NCI-H2171 treated with DMSO at 0.1 percent for 48 hours (cell line): ENCODE data around the gene SMTNL2.
"Not testable (repeated sequence)": the region's sequence is repeated elsewhere in the genome, so short reads cannot be mapped to it uniquely, and the experiment has no call there.

ENCODE experiments used
- DNase-seq: peaks from one replicate; lab custom pipeline; 2025; lab: John Stamatoyannopoulos, UW

SMTNL2 gene

GRCh38 chr17:4585638-4585994 lies 1.3 kb downstream of the SMTNL2 start:
- DNase-seq, result no peak

- no peak for DNase-seq
Measured at GRCh38 chr17:4586043-4586442, 1.7 kb downstream of the SMTNL2 start.

DNA sequence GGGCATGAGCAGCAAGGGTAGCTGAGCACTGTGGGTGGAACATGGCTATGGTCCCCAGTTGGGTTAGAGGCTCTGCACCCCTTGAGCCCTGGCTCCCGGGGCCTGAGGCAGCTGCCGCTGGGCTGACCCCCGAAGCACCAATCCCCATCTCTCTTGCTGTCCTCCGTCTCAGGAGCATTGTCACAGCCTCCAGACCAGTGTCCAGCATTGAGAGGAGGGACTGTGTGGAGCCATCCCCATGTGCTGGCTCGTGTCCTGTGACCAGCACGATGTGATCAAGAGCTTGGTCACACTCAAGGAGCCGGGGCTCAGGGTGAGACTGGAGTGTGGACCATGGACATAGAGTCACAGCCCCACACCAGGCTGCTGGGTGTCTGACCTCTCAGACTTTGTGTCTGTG lies 2.9 kb downstream of the SMTNL2 start:
- no peak for DNase-seq

GRCh38 chr17:4587803-4588202 lies 3.5 kb downstream of the SMTNL2 start:
- DNase-seq, result no peak

DNA sequence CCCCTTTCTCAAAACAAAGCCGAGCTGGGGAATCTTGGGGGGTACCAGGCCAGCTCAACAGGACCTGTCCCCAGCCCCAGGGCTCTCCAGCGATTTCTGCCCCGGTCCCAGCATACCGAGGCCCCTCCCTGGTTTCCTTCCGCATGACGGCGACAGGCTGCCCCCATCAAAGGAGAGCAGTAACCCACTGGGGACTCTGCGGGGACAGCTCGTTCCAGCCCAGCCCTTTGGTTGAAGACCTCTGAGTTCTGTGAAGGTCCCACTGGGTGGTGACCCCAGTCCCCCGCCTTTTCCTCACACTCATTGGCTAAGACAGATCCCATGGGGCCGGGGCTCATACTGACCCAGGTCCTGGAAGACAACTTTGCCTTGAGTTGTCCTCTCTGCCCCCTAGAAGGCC lies 4.1 kb downstream of the SMTNL2 start:
- no peak for DNase-seq

- no peak for DNase-seq
Measured at GRCh38 chr17:4588898-4589625, 4.7 kb downstream of the SMTNL2 start.

DNA sequence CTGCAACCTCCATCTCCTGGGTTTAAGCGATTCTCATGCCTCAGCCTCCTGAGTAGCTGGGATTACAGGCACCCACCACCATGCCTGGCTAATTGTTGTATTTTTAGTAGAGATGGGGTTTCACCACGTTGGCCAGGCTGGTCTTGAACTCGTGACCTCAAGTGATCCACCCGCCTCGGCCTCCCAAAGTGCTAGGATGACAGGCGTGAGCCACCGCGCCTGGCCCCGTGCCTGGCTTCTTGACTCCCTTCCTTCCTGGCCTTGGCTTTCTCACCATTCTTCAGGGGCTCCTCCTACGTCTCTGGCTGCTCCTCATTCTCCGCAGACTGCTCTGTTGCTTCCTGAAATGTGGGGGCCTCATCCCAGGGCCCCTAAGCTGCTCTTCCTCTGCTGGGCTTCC lies 5.7 kb downstream of the SMTNL2 start:
- DNase-seq, result not testable (repeated sequence)

DNA sequence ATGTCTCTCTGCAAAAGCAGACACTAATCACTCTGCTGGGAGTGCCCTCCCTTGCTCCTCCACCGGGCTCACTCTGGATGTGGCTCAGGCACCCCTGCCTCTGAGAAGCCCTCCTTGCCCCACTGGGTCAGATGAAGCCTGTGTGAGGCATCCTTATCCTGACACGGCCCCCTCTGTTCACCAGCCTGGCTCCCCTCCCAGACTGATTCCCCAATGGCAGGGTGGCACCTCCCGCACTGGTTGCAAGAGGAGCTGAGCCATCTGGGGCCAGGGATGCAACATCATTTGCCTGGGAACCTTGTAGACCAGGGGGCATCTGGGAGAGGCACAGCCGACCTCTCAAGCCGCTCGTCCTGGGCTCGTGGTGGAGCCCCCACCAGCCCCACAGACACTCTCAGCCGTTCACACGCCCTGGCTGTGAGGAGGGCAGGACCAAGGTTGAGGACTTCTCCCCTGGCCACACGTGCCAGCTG lies 6.7 kb downstream of the SMTNL2 start:
- DNase-seq, result peak; percentile 33

DNA sequence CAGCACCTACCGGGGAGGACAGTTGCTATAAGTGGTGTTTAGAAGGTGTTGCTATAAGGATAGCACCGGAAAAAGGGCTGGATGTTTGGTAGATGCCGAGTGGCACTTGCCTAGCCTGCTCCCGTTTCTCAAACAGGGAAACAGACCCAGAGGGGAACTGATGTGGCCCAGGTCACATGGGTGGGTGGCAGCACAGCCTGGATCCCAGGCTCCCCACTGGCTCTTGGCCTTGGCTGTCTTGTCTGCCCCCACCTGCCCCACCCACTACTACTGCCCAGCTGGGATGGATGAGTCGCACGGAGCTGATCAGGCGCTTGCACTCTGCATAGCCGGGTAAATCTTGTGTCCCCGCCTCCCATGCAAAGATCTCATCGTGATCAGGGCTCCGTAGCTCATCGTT lies 7.2 kb downstream of the SMTNL2 start:
- DNase-seq, result no peak

DNA sequence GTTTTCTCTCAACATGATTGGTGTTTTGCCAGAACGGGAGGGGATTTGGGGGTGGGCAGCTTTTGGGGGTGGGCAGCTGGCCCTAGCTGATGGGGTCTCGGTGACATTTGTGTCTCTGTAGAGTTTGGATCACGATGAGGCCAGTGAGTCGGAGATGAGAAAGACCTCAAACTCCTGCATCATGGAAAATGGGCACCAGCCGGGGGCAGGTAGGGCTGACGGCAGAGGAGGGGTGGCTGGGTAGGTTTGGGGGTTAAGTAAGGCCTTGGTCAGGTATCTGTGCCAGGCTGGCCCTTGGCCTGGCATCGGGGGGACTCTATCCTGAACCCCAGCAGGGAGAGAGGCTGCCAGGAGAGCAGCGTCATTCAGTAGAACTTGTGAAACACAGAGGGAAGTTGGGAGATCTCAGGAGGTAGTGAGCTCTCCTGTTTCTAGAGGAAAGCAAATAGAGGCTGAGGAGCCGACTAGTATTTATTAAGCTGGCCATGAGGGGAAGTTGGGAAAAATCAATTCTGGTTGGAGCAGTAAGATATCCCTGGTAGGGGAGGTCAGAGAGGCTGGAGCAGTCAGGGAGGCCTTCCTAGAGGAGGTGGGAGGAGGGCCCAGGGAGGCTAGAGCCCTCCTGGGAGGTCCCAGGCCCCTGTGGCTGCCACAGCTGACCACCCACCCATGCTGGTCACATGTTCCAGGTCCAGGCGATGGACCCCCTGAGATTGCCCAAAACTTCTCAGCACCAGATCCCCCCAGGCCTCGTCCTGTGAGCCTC lies 8.1 kb downstream of the SMTNL2 start:
- no peak for DNase-seq

DNA sequence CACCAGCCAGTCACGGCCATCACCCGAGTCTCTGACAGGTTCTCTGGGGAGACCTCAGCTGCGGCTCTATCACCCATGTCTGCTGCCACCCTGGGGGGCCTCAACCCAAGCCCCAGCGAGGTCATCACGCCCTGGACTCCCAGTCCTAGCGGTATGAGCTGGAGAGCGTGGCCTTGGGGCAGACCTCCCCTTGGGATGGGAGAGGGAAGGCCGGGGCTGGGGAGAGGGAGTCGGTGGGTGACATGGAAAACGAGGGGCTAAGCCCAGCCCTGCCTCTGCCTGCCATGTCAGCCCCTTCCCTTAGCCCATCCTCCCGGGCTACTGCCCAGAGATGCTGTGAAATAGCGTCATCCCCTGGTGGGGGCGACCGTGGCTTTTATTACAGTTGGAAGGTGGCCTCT lies 8.7 kb downstream of the SMTNL2 start:
- DNase-seq, result no peak

- DNase-seq, result no peak
Measured at GRCh38 chr17:4594406-4594805, 10.1 kb downstream of the SMTNL2 start.

DNA sequence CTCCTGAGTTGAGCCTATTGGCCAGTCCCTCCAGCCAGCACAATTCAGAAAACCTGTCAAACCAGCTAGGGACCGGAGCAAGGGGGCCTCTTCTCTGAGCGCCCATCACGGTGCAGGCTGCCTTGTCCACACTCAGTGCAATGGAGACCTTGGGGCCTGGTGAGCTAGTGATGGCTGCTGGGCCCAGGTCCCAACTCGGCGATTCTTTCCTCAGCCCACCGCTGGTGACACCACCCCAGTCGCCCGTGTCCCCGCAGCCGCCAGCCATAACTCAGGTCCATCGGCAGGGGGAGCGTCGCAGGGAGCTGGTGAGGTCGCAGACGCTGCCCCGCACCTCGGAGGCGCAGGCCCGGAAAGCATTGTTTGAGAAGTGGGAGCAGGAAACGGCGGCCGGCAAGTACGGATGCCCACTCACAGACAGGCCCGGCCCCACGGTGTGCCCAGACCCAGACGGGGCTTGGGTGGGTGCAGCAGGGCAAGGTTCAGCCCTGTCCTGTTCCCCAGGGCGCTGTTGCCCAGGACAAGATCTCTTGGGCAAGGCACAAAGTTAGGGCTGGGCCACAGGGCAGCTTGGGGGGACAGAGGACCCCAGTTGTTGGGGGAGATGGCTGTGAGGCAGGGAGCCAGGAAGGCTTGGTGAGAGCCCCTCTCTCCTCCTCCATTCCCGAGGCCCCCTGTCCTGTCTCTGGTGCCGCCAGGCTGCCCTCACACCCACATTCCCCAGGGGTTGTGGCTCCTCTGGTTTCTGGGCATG lies 10.8 kb downstream of the SMTNL2 start:
- no peak for DNase-seq

DNA sequence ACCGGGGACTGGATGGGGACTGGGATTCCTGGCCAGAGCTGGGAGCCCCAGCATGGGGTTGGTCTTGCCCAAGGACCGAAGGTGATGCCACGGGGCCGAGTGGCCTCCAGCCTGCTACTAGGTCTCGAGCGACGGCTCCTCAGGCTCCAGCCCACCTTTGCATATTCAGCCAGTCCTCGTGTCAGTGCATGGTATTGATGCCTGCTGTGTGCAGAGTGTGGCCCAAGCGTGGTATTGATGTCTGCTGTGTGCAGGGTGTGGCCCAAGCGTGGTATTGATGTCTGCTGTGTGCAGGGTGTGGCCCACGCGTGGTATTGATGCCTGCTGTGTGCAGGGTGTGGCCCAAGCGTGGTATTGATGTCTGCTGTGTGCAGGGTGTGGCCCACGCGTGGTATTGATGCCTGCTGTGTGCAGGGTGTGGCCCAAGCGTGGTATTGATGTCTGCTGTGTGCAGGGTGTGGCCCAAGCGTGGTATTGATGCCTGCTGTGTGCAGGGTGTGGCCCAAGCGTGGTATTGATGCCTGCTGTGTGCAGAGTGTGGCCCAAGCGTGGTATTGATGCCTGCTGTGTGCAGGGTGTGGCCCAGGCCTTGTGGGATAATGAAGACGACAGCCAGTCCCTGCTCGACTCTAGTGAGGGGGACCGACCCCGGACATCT lies 11.5 kb downstream of the SMTNL2 start:
- DNase-seq, result not testable (repeated sequence)

DNA sequence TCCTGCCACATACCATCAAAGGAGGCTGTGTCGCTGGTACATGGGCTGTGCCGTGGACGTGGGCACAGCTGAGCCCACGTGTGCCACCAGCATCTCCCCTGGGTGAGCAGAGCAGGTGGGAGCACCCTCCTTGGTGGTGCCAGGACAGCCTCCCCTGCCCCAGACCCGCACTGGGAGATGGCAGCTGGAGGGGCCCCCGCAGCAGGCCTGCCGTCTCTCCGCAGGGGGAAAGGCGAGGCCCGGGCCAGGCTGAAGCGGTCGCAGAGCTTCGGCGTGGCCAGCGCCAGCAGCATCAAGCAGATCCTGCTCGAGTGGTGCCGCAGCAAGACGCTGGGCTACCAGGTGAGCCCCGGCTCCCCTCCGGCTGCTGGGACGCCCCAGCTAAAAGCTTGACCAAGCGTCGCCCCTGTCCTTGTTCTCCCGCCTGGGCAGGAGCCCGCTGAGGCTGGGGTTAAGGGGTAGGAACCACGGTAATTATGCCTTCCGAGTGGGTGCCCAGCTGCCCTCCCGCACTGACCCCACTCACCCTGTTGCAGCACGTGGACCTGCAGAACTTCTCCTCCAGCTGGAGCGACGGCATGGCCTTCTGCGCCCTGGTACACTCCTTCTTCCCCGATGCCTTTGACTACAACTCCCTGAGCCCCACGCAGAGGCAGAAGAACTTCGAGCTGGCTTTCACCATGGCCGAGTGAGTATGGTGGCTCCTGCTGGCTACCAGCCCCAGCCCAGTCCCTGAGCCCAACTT lies 12.5 kb downstream of the SMTNL2 start:
- no peak for DNase-seq

- DNase-seq, result no peak
Measured at GRCh38 chr17:4597975-4598374, 13.6 kb downstream of the SMTNL2 start.

GRCh38 chr17:4598776-4599504 lies 14.6 kb downstream of the SMTNL2 start:
- DNase-seq, result no peak

DNA sequence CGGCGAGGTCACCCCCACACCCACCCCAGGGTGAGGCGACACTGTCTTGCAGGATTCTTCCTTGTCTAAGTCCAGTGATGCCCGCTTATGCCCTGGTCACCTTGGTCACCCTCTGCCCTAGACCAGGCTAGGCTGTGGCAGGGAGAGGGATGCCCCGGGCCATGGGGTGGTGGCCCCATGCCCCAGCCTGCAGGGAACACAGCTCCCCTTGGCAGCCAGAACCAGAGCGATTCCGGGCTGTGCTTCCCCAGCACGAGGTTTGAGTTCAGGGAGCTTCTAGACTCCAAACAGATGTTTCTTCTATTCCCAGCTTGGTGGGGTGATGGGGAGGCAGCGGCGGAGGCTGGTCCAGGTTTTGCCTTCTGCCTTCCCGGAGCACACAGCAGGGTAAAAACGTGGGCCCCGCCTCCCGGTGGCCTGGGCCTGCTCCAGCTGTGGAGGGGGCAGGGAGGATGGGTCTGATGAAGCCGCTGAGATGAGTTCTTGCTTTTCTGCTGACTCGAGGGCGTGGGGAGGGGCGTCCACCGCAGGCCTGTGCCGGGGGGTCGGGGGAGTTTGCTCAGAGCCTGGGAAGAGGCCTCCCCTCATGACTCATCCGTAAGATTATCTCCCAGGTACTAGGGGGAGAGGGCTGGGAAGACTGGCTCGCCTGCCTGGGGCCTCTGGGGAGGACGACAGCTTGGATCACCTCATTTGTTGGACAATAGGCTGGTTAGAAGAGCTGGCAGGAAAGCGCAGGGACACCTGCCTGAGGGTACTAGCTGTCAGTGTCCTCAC lies 15.4 kb downstream of the SMTNL2 start:
- peak; percentile 93 for DNase-seq

GRCh38 chr17:4600563-4600962 lies 16.2 kb downstream of the SMTNL2 start:
- DNase-seq, result peak; percentile 70

DNA sequence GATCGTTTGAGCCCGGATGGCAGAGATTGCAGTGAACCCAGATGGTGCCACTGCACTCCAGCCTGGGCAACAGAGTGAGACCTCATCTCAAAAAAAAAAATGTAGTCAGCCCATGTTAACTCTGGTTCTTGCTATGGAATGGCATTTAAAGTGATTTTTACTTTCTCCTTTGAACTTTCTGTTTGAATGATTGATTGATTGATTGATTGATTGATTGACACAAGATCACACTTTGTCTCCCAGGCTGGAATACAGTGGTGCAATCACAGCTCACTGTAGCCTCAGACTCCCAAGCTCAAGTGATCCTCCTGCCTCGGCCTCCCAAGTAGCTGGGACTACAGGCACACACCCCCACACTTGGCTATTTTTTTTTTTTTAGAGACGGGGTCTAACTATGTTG lies 17.0 kb downstream of the SMTNL2 start:
- no peak for DNase-seq
